HEK293T (cell line): ENCODE results near the gene TXLNA.

Experiments
- CTCF ChIA-PET: fragments of 350-600 bp; formaldehyde crosslinking; extraction: SDS; loops from one replicate; lab custom pipeline; 2021; ENCODE audit warnings: antibody characterized with exemption, inconsistent platforms; lab: Yijun Ruan, JAX
- POLR2A ChIA-PET: fragments of 350-600 bp; formaldehyde crosslinking; extraction: SDS; loops from one replicate; lab custom pipeline; 2020; ENCODE audit warnings: antibody characterized with exemption, inconsistent platforms; lab: Yijun Ruan, JAX
- DNase-seq: peaks from one replicate; pipeline ENCODE4 v3.0.0; 2012; ENCODE audit warnings: mixed read lengths; ENCODE audit errors: extremely low spot score
- ARNT ChIP-seq: fragments of 450-650 bp; IDR thresholded peaks from 2 replicates; pipeline ENCODE4 v1.6.1; 2017; ENCODE audit warnings: mild to moderate bottlenecking
- BHLHE40 ChIP-seq: fragments of 450-650 bp; IDR thresholded peaks from 2 replicates; pipeline ENCODE4 v1.6.1; 2016; ENCODE audit warnings: mild to moderate bottlenecking, moderate library complexity, borderline replicate concordance
- CTBP1 ChIP-seq: fragments of 450-650 bp; IDR thresholded peaks from 2 replicates; pipeline ENCODE4 v1.6.1; 2016; ENCODE audit warnings: borderline replicate concordance
- ELF4 ChIP-seq: fragments of 450-650 bp; IDR thresholded peaks from 2 replicates; pipeline ENCODE4 v1.6.1; 2017; ENCODE audit warnings: antibody characterized with exemption
- FOXA1 ChIP-seq: fragments of 450-650 bp; IDR thresholded peaks from 2 replicates; pipeline ENCODE4 v1.6.1; 2016; ENCODE audit warnings: mild to moderate bottlenecking
- FOXK2 ChIP-seq: fragments of 450-650 bp; IDR thresholded peaks from 2 replicates; pipeline ENCODE4 v1.6.1; 2016; ENCODE audit warnings: mild to moderate bottlenecking
- FOXM1 ChIP-seq: fragments of 450-650 bp; IDR thresholded peaks from 2 replicates; pipeline ENCODE4 v1.6.1; 2017; ENCODE audit warnings: mild to moderate bottlenecking, borderline replicate concordance
- HDGF ChIP-seq: fragments of 450-650 bp; IDR thresholded peaks from 2 replicates; pipeline ENCODE4 v1.6.1; 2017; ENCODE audit warnings: antibody characterized with exemption, borderline replicate concordance
- L3MBTL2 ChIP-seq: fragments of 450-650 bp; conservative IDR thresholded peaks from 2 replicates; pipeline ENCODE4 v1.6.1; 2016; ENCODE audit warnings: mild to moderate bottlenecking
- LEF1 ChIP-seq: fragments of 450-650 bp; IDR thresholded peaks from 2 replicates; pipeline ENCODE4 v1.6.1; 2017; ENCODE audit warnings: mild to moderate bottlenecking, borderline replicate concordance
- NFRKB ChIP-seq: fragments of 450-650 bp; IDR thresholded peaks from 2 replicates; pipeline ENCODE4 v1.6.1; 2016; ENCODE audit warnings: mild to moderate bottlenecking, moderate library complexity
- SP1 ChIP-seq: fragments of 450-650 bp; IDR thresholded peaks from 2 replicates; pipeline ENCODE4 v1.6.1; 2017
- SUZ12 ChIP-seq: fragments of 450-650 bp; IDR thresholded peaks from 2 replicates; pipeline ENCODE4 v1.6.1; 2016; ENCODE audit warnings: mild to moderate bottlenecking
- TARDBP ChIP-seq: fragments of 450-650 bp; IDR thresholded peaks from 2 replicates; pipeline ENCODE4 v1.6.1; 2016
- ZNF384 ChIP-seq: fragments of 450-650 bp; IDR thresholded peaks from 2 replicates; pipeline ENCODE4 v1.6.1; 2016
- TF ChIP-seq, protein P1 (sequence below): fragments of 450-650 bp; IDR thresholded peaks from 2 replicates; pipeline ENCODE4 v1.6.1; 2016

The TXLNA gene

DNA sequence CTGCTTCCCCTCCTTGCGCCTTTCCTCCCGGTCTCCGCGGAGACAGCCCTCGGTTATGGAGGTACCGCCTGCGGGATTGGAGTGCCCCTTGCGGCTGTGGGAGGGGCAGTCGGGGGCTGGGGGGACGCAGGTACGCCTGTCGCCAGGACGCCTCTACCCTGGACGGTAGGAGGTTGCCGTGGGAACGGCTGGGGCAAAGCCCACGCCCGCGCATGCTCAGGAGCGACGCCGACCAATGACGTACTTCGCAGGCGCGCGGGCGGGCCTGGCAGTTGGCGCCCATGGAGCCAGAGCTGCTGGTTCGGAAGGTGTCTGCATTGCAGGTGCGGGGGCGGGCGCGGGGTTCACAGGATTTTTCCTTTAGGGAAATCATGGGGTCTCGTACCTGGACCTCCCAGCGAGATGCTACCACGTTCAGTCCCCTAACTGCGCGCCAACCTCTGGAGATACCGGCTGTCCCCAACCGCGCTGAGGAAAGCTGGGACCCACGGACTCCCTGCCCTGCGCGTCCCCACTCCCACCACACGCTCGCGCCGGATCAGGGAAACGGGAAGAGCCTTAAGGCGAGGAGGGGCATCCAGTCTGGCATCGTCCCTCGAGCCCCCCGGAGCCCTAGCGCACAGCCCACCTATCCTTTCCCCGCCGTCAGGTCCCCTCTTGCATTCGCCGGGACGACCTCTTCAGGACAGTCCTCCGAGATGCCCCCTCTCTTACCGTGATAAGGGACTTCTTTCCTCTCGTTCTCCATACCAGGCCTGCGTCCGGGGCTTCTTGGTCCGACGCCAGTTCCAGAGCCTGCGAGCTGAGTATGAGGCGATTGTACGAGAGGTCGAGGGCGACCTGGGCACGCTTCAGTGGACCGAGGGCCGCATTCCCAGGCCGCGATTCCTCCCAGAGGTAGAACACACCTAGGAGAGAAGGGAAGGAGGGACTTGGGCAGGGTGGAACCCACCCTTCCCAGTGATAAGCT, 26.2 kb downstream of the TXLNA start, which contains the start of gene IQCC:
Gene IQCC, plus strand, starts transcription at position 271 of the 970 bp plus-strand sequence. Its CDS starts 11 bp downstream, at position 282.
- CTCF ChIA-PET = interaction anchor here (0.6 to 1.3 kb wide), 4 partner anchors 10 to 228 kb away, joined by 3 read pairs; no protein-coding TSS in a partner anchor
- peak; percentile 99 for DNase-seq
- no peak for TF ChIP-seq CTBP1
- peak; percentile 25; the same call in 1 of the 2 replicates for TF ChIP-seq ELF4
- no peak for TF ChIP-seq SUZ12
- peak; percentile 55; the same call in 1 of the 2 replicates for TF ChIP-seq L3MBTL2
- POLR2A ChIA-PET = interaction anchor here (0.6 to 2.2 kb wide), 11 partner anchors 10 to 145 kb away, joined by 3 to 21 read pairs (median 3); partner anchors contain the start of genes EIF3I, TMEM234 and TXLNA

GRCh38 chr1:32208469-32208868, 29.0 kb downstream of the TXLNA start:
- POLR2A ChIA-PET = interaction anchor here (1.1 to 1.4 kb wide), 2 partner anchors 8 to 14 kb away, joined by 3 to 5 read pairs; partner anchors contain the start of genes CCDC28B, EIF3I and TMEM234

DNA sequence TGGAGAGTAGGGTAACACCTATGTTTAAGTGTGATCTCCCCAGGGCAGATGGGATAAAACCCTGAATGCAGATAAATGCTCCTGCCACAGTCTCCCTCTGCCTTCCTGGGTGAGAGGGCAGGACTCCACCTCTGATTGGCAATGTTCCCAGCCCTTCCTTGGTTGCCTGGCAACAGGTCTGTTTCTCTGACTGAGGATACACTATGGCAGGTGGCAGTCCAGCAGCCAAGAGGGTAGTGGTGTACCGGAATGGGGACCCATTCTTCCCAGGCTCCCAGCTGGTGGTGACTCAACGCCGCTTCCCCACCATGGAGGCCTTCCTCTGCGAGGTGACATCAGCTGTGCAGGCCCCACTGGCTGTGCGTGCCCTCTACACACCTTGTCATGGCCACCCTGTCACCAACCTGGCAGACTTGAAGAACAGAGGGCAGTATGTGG, 29.4 kb downstream of the TXLNA start, which contains the start of gene DCDC2B:
Gene DCDC2B, plus strand, starts transcription at position 199 of the 438 bp plus-strand sequence. Its CDS starts 5 bp downstream, at position 204.
- DNase-seq = no peak
- ChIA-PET POLR2A (interaction anchor here (0.7 to 1.4 kb wide), 3 partner anchors 9 to 13 kb away, joined by 3 to 5 read pairs (median 3); partner anchors contain the start of genes CCDC28B, EIF3I and TMEM234), CTCF (interaction anchor here (0.9 kb wide), 1 partner anchor 39 kb away, joined by 3 read pairs; no protein-coding TSS in a partner anchor)
- no peak for TF ChIP-seq FOXK2
- TF ChIP-seq TARDBP = no peak
- no peak for TF ChIP-seq ARNT
- no peak for TF ChIP-seq NFRKB
- no peak for TF ChIP-seq LEF1
- TF ChIP-seq L3MBTL2 = no peak
- no peak for TF ChIP-seq SP1
- no peak for TF ChIP-seq ZNF384
- no peak for TF ChIP-seq BHLHE40
- TF ChIP-seq CTBP1 = no peak
- TF ChIP-seq, protein P1, sequence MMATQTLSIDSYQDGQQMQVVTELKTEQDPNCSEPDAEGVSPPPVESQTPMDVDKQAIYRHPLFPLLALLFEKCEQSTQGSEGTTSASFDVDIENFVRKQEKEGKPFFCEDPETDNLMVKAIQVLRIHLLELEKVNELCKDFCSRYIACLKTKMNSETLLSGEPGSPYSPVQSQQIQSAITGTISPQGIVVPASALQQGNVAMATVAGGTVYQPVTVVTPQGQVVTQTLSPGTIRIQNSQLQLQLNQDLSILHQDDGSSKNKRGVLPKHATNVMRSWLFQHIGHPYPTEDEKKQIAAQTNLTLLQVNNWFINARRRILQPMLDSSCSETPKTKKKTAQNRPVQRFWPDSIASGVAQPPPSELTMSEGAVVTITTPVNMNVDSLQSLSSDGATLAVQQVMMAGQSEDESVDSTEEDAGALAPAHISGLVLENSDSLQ = no peak
- no peak for TF ChIP-seq SUZ12
- no peak for TF ChIP-seq FOXM1
- TF ChIP-seq FOXA1 = no peak
- no peak for TF ChIP-seq ELF4
- no peak for TF ChIP-seq HDGF

More at GRCh38 chr1:32208469-32208868, 29.0 kb downstream of the TXLNA start:
- CTCF ChIA-PET = interaction anchor here (0.9 kb wide), 1 partner anchor 40 kb away, joined by 3 read pairs; no protein-coding TSS in a partner anchor
- no peak for TF ChIP-seq L3MBTL2
- TF ChIP-seq ARNT = no peak
- no peak for TF ChIP-seq ELF4
- DNase-seq = no peak

GRCh38 chr1:32215629-32216480, 36.4 kb downstream of the TXLNA start:
- TF ChIP-seq SUZ12 (no peak), HDGF (0 out of 2 replicates have a peak, but pooled peaks have one; percentile 12)
- ChIA-PET CTCF (interaction anchor here (0.5 to 1.7 kb wide), 20 partner anchors 8 to 370 kb away, joined by 3 to 7 read pairs (median 4); partner anchors contain the start of genes CCDC28B, IQCC and TXLNA), POLR2A (interaction anchor here (0.9 to 3.0 kb wide), 9 partner anchors 10 to 143 kb away, joined by 3 to 21 read pairs (median 3); partner anchors contain the start of genes CCDC28B, IQCC, TMEM39B and TXLNA)
- peak; percentile 87 for DNase-seq

GRCh38 chr1:32216566-32216965, 37.1 kb downstream of the TXLNA start:
- CTCF ChIA-PET = interaction anchor here (0.8 to 1.7 kb wide), 10 partner anchors 9 to 197 kb away, joined by 3 to 7 read pairs (median 4); partner anchors contain the start of genes CCDC28B, IQCC and TXLNA
- no peak for TF ChIP-seq ZNF384
- TF ChIP-seq ELF4 = no peak
- TF ChIP-seq SUZ12 = no peak
- TF ChIP-seq BHLHE40 = no peak
- no peak for TF ChIP-seq FOXK2
- no peak for TF ChIP-seq ARNT
- TF ChIP-seq FOXM1 = no peak
- no peak for TF ChIP-seq TARDBP
- POLR2A ChIA-PET = interaction anchor here (1.0 to 3.0 kb wide), 7 partner anchors 10 to 37 kb away, joined by 3 to 21 read pairs (median 3); partner anchors contain the start of genes IQCC and TXLNA
- no peak for DNase-seq

GRCh38 chr1:32219022-32219421, 39.5 kb downstream of the TXLNA start:
- no peak for TF ChIP-seq FOXK2
- no peak for TF ChIP-seq NFRKB
- no peak for TF ChIP-seq TARDBP
- TF ChIP-seq SP1 = no peak
- no peak for TF ChIP-seq FOXM1
- TF ChIP-seq ARNT = no peak
- TF ChIP-seq HDGF = no peak
- no peak for TF ChIP-seq LEF1
- no peak for TF ChIP-seq ZNF384
- TF ChIP-seq L3MBTL2 = no peak
- no peak for TF ChIP-seq BHLHE40
- TF ChIP-seq SUZ12 = no peak
- TF ChIP-seq, protein P1 = no peak
- no peak for TF ChIP-seq CTBP1
- no peak for TF ChIP-seq ELF4
- TF ChIP-seq FOXA1 = no peak
- ChIA-PET CTCF (no interaction called here), POLR2A (interaction anchor here (3.4 kb wide), 1 partner anchor 13 kb away, joined by 10 read pairs; the partner anchor contains the start of gene IQCC)
- DNase-seq = no peak
